ENCODE results near the gene GAK.

GRCh38 chr4:865121-865465 lies 67.0 kb downstream of the GAK start:
- TF ChIP-seq CTCF (IDR thresholded peaks at IDR 0.05; ENCODE audit: insufficient read depth, low read depth, low read length), result no peak
- no peak for TF ChIP-seq EZH2 (IDR thresholded peaks at IDR 0.05; ENCODE audit: insufficient read depth, low read length)

Measured in astrocyte (in vitro differentiated cells and primary cell).